Lower leg skin (tissue), 3 donors: Measurements from ENCODE around the gene ZNF354B.

ENCODE experiments used
- CTCF ChIP-seq, 3 donors: fragments of 450-650 bp; IDR thresholded peaks; one replicate each; pipeline ENCODE4 v1.5.1; 2016; ENCODE audit warnings: antibody characterized with exemption in 3 of 3, mild to moderate bottlenecking in 3 of 3, moderate library complexity in 2 of 3
- POLR2A ChIP-seq, 2 donors: fragments of 450-650 bp; IDR thresholded peaks; one replicate each; pipeline ENCODE4 v1.6.1; 2016 to 2017; ENCODE audit warnings: antibody characterized with exemption in 2 of 2, mild to moderate bottlenecking in 1 of 2, moderate library complexity in 1 of 2

GRCh38 chr5:178895615-178896571 lies 36.1 kb downstream of the ZNF354B start, which contains the start of gene ZFP2:
- TF ChIP-seq CTCF (IDR thresholded peaks at IDR 0.05) (no peak), POLR2A (IDR thresholded peaks at IDR 0.05) (no peak)
